Spinal cord (tissue), 10 donors: Measurements from ENCODE around the gene FAXDC2. TPM values are rescaled to one million over a fixed set of nuclear protein-coding genes. Genes with fewer than 3 reads are reported as not detected.

Experiments
- DNase-seq, 6 donors: peaks; one replicate each; pipeline versions ENCODE4 v3.0.0 to v3.0.0-alpha.2; 2013 to 2015; ENCODE audit warnings: low spot score in 6 of 6, low read depth in 4 of 6
- H3K27ac ChIP-seq: one replicate; pipeline ENCODE4 v1.5.1; 2013; ENCODE audit warnings: low read depth, low read length, control low read depth
- H3K27me3 ChIP-seq: one replicate; pipeline ENCODE4 v1.6.1; 2013; ENCODE audit warnings: low read length; ENCODE audit not compliant: control insufficient read depth, insufficient read depth
- H3K36me3 ChIP-seq: one replicate; pipeline ENCODE4 v1.6.1; 2013; ENCODE audit warnings: low read length; ENCODE audit not compliant: control insufficient read depth, insufficient read depth
- H3K4me1 ChIP-seq: one replicate; pipeline ENCODE4 v1.6.1; 2013; ENCODE audit warnings: low read length; ENCODE audit not compliant: control insufficient read depth, insufficient read depth
- H3K4me3 ChIP-seq: one replicate; pipeline ENCODE4 v1.5.1; 2013; ENCODE audit warnings: low read depth, low read length, control low read depth
- H3K9me3 ChIP-seq: one replicate; pipeline ENCODE4 v1.6.1; 2013; ENCODE audit warnings: low read length; ENCODE audit not compliant: control insufficient read depth, insufficient read depth
- WGBS: methylation state at CpG from one replicate; pipeline ENCODE4 v1.1.5; 2013; ENCODE audit warnings: missing lambda C conversion rate; ENCODE audit not compliant: insufficient coverage; 5-methylcytosine and 5-hydroxymethylcytosine counted together
- polyA plus RNA-seq, 2 donors: library from polyadenylated mRNA; unstranded; fragments of 120-200 nt; gene quantifications; one replicate each; pipeline ENCODE4 v1.2.1, GENCODE V29; 2013; ENCODE audit not compliant: insufficient read length in 2 of 2
- total RNA-seq, 2 donors: library from RNA; depleted of rRNA in 1 of 2; stranded (reverse); fragments of 120-200 nt in 1 of 2; fragments of >200 nt in 1 of 2; gene quantifications; one replicate each; pipeline versions ENCODE4 v1.2.3 to v1.2.4, GENCODE V29; 2013 to 2014
- donor health status: healthy.

The FAXDC2 gene
- total and polyA plus RNA-seq, 4 donors: 19.3 to 54.9 (median 27.5) TPM

DNA sequence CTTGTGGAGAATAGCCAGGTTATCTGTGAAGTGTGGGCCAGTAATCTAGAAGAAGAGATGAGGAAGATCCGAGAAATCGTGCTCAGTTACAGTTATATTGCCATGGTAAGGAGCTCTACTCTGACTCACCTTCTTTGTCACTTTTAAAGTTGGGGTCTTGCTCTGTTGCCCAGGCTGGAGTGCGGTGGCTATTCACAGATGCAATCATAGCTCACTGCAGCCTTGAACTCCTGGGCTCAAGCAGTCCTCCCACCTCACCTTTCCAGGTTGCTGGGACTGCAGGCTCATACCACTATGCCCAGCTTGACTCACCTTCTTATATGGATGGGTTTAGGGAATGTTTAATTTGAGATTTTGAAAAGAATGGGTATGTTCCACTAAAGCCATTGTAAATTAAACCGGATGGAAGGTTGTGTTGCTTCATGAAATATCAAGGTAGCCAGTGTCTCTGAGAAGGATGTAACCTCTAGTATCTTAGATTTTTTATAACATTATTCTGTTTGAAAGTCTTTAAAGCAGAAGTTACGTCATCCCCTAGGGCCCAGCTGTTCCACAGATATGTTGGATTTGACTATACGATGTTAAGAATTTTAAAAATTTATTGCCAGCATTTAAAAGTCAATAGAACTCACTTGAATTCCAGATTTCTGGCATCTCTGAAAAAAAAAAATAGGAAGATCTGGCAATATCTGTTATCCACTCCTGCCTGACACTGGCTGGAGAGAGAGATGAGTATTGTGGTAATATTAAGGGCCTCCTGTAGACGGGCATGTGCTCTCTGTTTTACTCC, 13.1 kb upstream of the FAXDC2 start:
- WGBS: 100% methylated on average over 2 of the region's 7 CpGs
- Histone ChIP-seq H3K4me1 (peaks cover 4% of the 10 kb centered on the region), H3K27ac (no peak overlapping the region)

DNA sequence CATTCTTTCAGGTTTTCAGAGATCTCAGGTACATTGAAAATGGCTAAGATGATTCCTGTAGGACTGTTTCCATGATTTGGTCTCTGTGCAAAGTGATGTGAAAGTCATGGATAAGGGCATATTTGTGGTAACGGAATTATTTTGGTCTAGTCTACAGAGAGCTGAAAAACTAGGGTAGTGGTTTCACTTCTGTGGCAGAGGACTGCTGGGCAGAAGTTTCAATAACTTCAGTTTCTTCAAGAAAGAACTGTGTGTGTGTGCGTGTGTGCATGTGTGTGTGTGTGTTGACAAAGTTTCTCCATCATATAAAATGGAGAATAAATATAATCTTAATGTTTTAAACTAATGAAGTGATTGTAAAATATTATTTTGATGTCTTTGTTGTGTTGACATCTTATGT, 12.4 kb upstream of the FAXDC2 start:
- Histone ChIP-seq H3K4me3 (no peak overlapping the region), H3K4me1 (peaks cover 4% of the 10 kb centered on the region), H3K36me3 (peaks cover 20% of the 10 kb centered on the region), H3K27me3 (no peaks in the 10 kb centered on the region), H3K9me3 (no peaks in the 10 kb centered on the region), H3K27ac (no peak overlapping the region)
- DNase-seq: no peak
- WGBS: 90% methylated on average over 1 of the region's 2 CpGs

More for the DNA sequence above, 13.1 kb upstream of the FAXDC2 start:
- peaks cover 20% of the 10 kb centered on the region for H3K36me3 ChIP-seq
- DNase-seq: no peak
- no peaks in the 10 kb centered on the region for H3K27me3 ChIP-seq
- no peak overlapping the region for H3K4me3 ChIP-seq
- no peaks in the 10 kb centered on the region for H3K9me3 ChIP-seq

GRCh38 chr5:154861946-154862345, 11.5 kb upstream of the FAXDC2 start:
- Histone ChIP-seq H3K4me1 (peaks cover 12% of the 10 kb centered on the region), H3K36me3 (peaks cover 20% of the 10 kb centered on the region), H3K27me3 (no peaks in the 10 kb centered on the region), H3K9me3 (no peaks in the 10 kb centered on the region), H3K4me3 (no peak overlapping the region), H3K27ac (no peak overlapping the region)
- 100% methylated on average over 1 of the region's 8 CpGs for WGBS
- DNase-seq: no peak

DNA sequence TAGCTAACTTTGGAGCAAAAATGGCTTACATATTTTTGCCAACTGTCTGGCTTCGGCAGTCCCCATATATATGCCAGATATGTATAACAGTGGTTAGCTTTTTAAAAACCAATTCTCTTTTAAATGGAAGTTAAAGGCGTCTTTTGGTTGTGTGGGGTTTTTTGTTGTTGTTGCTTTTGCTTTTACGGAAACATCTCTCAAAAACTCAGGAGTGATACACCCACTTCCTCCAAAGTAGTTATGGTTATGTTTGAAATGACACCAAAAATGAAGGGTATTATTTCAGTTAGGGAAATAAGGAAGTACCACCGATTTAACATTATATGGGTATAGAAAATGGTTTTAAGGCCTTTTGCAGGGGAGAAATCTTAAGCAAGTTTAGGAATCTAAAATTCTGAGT, 10.4 kb upstream of the FAXDC2 start:
- no peak for DNase-seq
- Histone ChIP-seq H3K27ac (no peak overlapping the region), H3K27me3 (no peaks in the 10 kb centered on the region), H3K4me1 (peaks cover 18% of the 10 kb centered on the region), H3K9me3 (no peaks in the 10 kb centered on the region), H3K4me3 (no peak overlapping the region), H3K36me3 (peaks cover 14% of the 10 kb centered on the region)
- WGBS: no CpG with 5 or more reads among the region's 4 CpGs

GRCh38 chr5:154860123-154860522, 9.7 kb upstream of the FAXDC2 start:
- H3K4me3 ChIP-seq: peak overlapping the region; percentile 84
- peak overlapping the region; percentile 100 for H3K27ac ChIP-seq
- no peak for DNase-seq
- peaks cover 14% of the 10 kb centered on the region for H3K36me3 ChIP-seq
- H3K9me3 ChIP-seq: no peaks in the 10 kb centered on the region
- H3K27me3 ChIP-seq: no peaks in the 10 kb centered on the region
- peaks cover 18% of the 10 kb centered on the region for H3K4me1 ChIP-seq
- WGBS: 44% methylated on average over 5 of the region's 5 CpGs

GRCh38 chr5:154858972-154859871, 8.8 kb upstream of the FAXDC2 start:
- peak overlapping the region; percentile 84 for H3K4me3 ChIP-seq
- DNase-seq: peak in 2 of 6 donors; percentile 10 to 14
- WGBS: 2% methylated on average over 15 of the region's 26 CpGs
- H3K27me3 ChIP-seq: no peaks in the 10 kb centered on the region
- peak overlapping the region; percentile 100 for H3K27ac ChIP-seq
- H3K36me3 ChIP-seq: peaks cover 10% of the 10 kb centered on the region
- no peaks in the 10 kb centered on the region for H3K9me3 ChIP-seq
- peaks cover 18% of the 10 kb centered on the region for H3K4me1 ChIP-seq

GRCh38 chr5:154858297-154858971, 8.0 kb upstream of the FAXDC2 start, which contains the start of gene CNOT8:
Gene CNOT8 (plus strand): TSS chr5:154858627. CDS start chr5:154863279, 4,652 bp downstream.
- 0% methylated on average over 57 of the region's 65 CpGs for WGBS
- Histone ChIP-seq H3K27ac (peak within 1 kb of the TSS; percentile 100), H3K36me3 (peaks cover 6% of the 10 kb centered on the region), H3K4me3 (peak within 1 kb of the TSS; percentile 84), H3K27me3 (no peaks in the 10 kb centered on the region), H3K4me1 (peaks cover 18% of the 10 kb centered on the region), H3K9me3 (no peaks in the 10 kb centered on the region)
- DNase-seq: peak; percentile 93 to 99 (median 98)

GRCh38 chr5:154857530-154858296, 7.3 kb upstream of the FAXDC2 start:
- Histone ChIP-seq H3K27ac (peak overlapping the region; percentile 100), H3K9me3 (no peaks in the 10 kb centered on the region), H3K27me3 (no peaks in the 10 kb centered on the region), H3K4me1 (peaks cover 18% of the 10 kb centered on the region), H3K36me3 (peaks cover 3% of the 10 kb centered on the region), H3K4me3 (peak overlapping the region; percentile 84)
- WGBS: under 1% methylated on average over 49 of the region's 59 CpGs
- peak; percentile 95 to 99 (median 96) for DNase-seq

GRCh38 chr5:154851351-154851750, 948 bp upstream of the FAXDC2 start:
- Histone ChIP-seq H3K9me3 (no peaks in the 10 kb centered on the region), H3K4me1 (peaks cover 11% of the 10 kb centered on the region), H3K27me3 (no peaks in the 10 kb centered on the region), H3K36me3 (no peaks in the 10 kb centered on the region), H3K4me3 (no peak overlapping the region), H3K27ac (peak overlapping the region; percentile 97)
- WGBS: 100% methylated on average over 2 of the region's 3 CpGs
- DNase-seq: no peak
